ENCODE data around the gene MTF2.
A peak's percentile ranks its signal among the peaks of the same experiment; 100 is the strongest.

The MTF2 gene

GRCh38 chr1:93056214-93056613 is 22.9 kb upstream of the MTF2 start:
- Histone ChIP-seq H3K4me1 (ENCODE audit: control insufficient read depth, insufficient read depth, low read depth, low read length) (no peaks in the 10 kb centered on the region), H3K14ac (ENCODE audit: low read length in 2 of 2) (no peak overlapping the region), H3K9ac (ENCODE audit: low read length) (no peak overlapping the region), H3K79me1 (replicated peaks; ENCODE audit: low read length, poor library complexity, severe bottlenecking) (no peaks in the 10 kb centered on the region), H2BK12ac (ENCODE audit: low read length in 2 of 2) (no peak overlapping the region), H3K4me3 (ENCODE audit: insufficient read depth in 1 of 2, low read depth in 1 of 2, low read length in 2 of 2) (no peak overlapping the region), H2BK5ac (ENCODE audit: low read depth, low read length, poor library complexity, severe bottlenecking) (no peak overlapping the region), H3K4ac (ENCODE audit: low read depth in 1 of 2, low read length in 2 of 2) (no peak overlapping the region), H3K18ac (ENCODE audit: low read depth in 1 of 2, low read length in 2 of 2) (no peak overlapping the region), H2BK120ac (ENCODE audit: low read depth, low read length) (no peak overlapping the region), H2BK15ac (ENCODE audit: low read depth, poor library complexity, severe bottlenecking) (no peak overlapping the region), H3K9me3 (ENCODE audit: control insufficient read depth, low read length) (no peaks in the 10 kb centered on the region), H4K8ac (ENCODE audit: low read length) (no peak overlapping the region), H3K36me3 (ENCODE audit: control insufficient read depth in 1 of 2, insufficient read depth in 2 of 2, low read depth in 1 of 2, low read length in 2 of 2) (no peaks in the 10 kb centered on the region), H4K91ac (ENCODE audit: low read length) (no peak overlapping the region), H3K4me2 (ENCODE audit: low read length, poor library complexity, severe bottlenecking) (no peak overlapping the region), H3K27me3 (ENCODE audit: control insufficient read depth in 1 of 2, insufficient read depth in 1 of 2, low read length in 2 of 2) (peaks cover 3 to 15% of the 10 kb centered on the region in 2 experiments), H3K23ac (ENCODE audit: low read length in 2 of 2) (no peak overlapping the region), H2AFZ (ENCODE audit: low read depth, low read length) (no peak overlapping the region), H2AK5ac (ENCODE audit: low read length, severe bottlenecking) (no peak overlapping the region), H3K27ac (ENCODE audit: low read length, poor library complexity, severe bottlenecking) (no peak overlapping the region)
- 35% methylated on average over 4 of the region's 4 CpGs for WGBS
- DNase-seq: peak; percentile 60

- H2AFZ ChIP-seq (ENCODE audit: low read depth, low read length): no peak overlapping the region
- no peak overlapping the region for H3K23ac ChIP-seq (ENCODE audit: low read length in 2 of 2)
- no peak overlapping the region for H4K91ac ChIP-seq (ENCODE audit: low read length)
- H3K9me3 ChIP-seq (ENCODE audit: control insufficient read depth, low read length): no peaks in the 10 kb centered on the region
- WGBS: 100% methylated on average over 1 of the region's 2 CpGs
- no peaks in the 10 kb centered on the region for H3K36me3 ChIP-seq (ENCODE audit: control insufficient read depth in 1 of 2, insufficient read depth in 2 of 2, low read depth in 1 of 2, low read length in 2 of 2)
- H3K27me3 ChIP-seq (ENCODE audit: control insufficient read depth in 1 of 2, insufficient read depth in 1 of 2, low read length in 2 of 2): peaks cover 3 to 15% of the 10 kb centered on the region in 2 experiments
- H2BK12ac ChIP-seq (ENCODE audit: low read length in 2 of 2): no peak overlapping the region
- H3K14ac ChIP-seq (ENCODE audit: low read length in 2 of 2): no peak overlapping the region
- H3K9ac ChIP-seq (ENCODE audit: low read length): no peak overlapping the region
- H3K79me1 ChIP-seq (replicated peaks; ENCODE audit: low read length, poor library complexity, severe bottlenecking): no peaks in the 10 kb centered on the region
- H3K27ac ChIP-seq (ENCODE audit: low read length, poor library complexity, severe bottlenecking): no peak overlapping the region
- H2AK5ac ChIP-seq (ENCODE audit: low read length, severe bottlenecking): no peak overlapping the region
- no peak for DNase-seq
- no peaks in the 10 kb centered on the region for H3K4me1 ChIP-seq (ENCODE audit: control insufficient read depth, insufficient read depth, low read depth, low read length)
- no peak overlapping the region for H3K18ac ChIP-seq (ENCODE audit: low read depth in 1 of 2, low read length in 2 of 2)
- no peak overlapping the region for H2BK15ac ChIP-seq (ENCODE audit: low read depth, poor library complexity, severe bottlenecking)
- H3K4me2 ChIP-seq (ENCODE audit: low read length, poor library complexity, severe bottlenecking): no peak overlapping the region
- no peak overlapping the region for H4K8ac ChIP-seq (ENCODE audit: low read length)
- H2BK5ac ChIP-seq (ENCODE audit: low read depth, low read length, poor library complexity, severe bottlenecking): no peak overlapping the region
- no peak overlapping the region for H3K4ac ChIP-seq (ENCODE audit: low read depth in 1 of 2, low read length in 2 of 2)
- H3K4me3 ChIP-seq (ENCODE audit: insufficient read depth in 1 of 2, low read depth in 1 of 2, low read length in 2 of 2): no peak overlapping the region
- no peak overlapping the region for H2BK120ac ChIP-seq (ENCODE audit: low read depth, low read length)
Observed at GRCh38 chr1:93056649-93057048, 22.4 kb upstream of the MTF2 start.

DNA sequence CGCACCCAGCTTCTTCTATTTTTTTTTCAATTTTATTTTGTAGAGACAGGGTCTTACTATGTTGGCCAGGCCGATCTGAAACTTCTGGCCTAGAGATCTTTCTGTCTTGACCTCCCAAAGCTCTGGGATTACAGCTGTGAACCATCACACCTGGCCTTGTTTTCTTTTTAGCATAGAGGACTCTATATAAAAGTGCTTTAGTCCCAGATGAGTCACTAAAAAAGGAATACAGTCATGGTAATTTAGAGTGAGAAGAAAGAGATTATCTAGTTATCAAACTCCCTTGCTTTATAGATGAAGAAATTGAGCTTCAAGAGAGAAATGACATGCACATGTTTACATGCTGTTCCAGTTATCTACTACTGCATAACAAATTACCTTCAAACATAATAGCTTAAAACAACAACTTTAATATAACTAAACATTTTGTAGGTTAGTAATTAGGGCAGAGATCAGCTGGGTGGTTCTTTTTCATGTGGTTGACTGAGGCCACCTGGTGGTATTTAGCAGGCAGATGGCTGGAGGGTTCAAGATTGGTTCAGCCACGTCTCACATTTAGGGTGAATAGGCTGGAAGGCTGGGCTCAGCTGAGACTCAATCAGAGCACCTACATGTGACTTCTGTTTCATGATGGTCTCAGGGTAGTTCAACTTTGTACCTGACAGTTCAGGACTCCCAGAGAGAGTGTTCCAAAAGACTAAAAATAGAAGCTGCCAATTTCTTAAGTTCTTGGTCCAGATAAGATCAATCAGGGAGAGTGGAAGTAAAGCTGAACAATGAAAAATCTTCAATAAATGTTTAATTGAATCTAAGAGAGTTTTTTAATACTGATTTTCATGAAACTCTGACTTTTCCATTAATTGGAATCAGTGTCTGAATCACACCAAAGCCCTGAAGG is 16.9 kb upstream of the MTF2 start:
- Histone ChIP-seq H3K23ac (ENCODE audit: low read length in 2 of 2) (no peak overlapping the region), H3K27ac (ENCODE audit: low read length, poor library complexity, severe bottlenecking) (no peak overlapping the region), H2BK120ac (ENCODE audit: low read depth, low read length) (no peak overlapping the region), H3K36me3 (ENCODE audit: control insufficient read depth in 1 of 2, insufficient read depth in 2 of 2, low read depth in 1 of 2, low read length in 2 of 2) (no peaks in the 10 kb centered on the region), H3K79me1 (replicated peaks; ENCODE audit: low read length, poor library complexity, severe bottlenecking) (no peaks in the 10 kb centered on the region), H2BK5ac (ENCODE audit: low read depth, low read length, poor library complexity, severe bottlenecking) (no peak overlapping the region), H3K4me2 (ENCODE audit: low read length, poor library complexity, severe bottlenecking) (no peak overlapping the region), H2AFZ (ENCODE audit: low read depth, low read length) (no peak overlapping the region), H3K4me3 (ENCODE audit: insufficient read depth in 1 of 2, low read depth in 1 of 2, low read length in 2 of 2) (no peak overlapping the region), H4K91ac (ENCODE audit: low read length) (no peak overlapping the region), H2BK15ac (ENCODE audit: low read depth, poor library complexity, severe bottlenecking) (no peak overlapping the region), H3K18ac (ENCODE audit: low read depth in 1 of 2, low read length in 2 of 2) (no peak overlapping the region), H3K9me3 (ENCODE audit: control insufficient read depth, low read length) (no peaks in the 10 kb centered on the region), H3K4me1 (ENCODE audit: control insufficient read depth, insufficient read depth, low read depth, low read length) (no peaks in the 10 kb centered on the region), H2BK12ac (ENCODE audit: low read length in 2 of 2) (no peak overlapping the region), H3K14ac (ENCODE audit: low read length in 2 of 2) (no peak overlapping the region), H3K4ac (ENCODE audit: low read depth in 1 of 2, low read length in 2 of 2) (no peak overlapping the region), H2AK5ac (ENCODE audit: low read length, severe bottlenecking) (no peak overlapping the region), H4K8ac (ENCODE audit: low read length) (no peak overlapping the region), H3K9ac (ENCODE audit: low read length) (no peak overlapping the region), H3K27me3 (ENCODE audit: control insufficient read depth in 1 of 2, insufficient read depth in 1 of 2, low read length in 2 of 2) (peaks cover 4 to 26% of the 10 kb centered on the region in 2 experiments)
- DNase-seq: peak; percentile 39
- WGBS: 22% methylated on average over 2 of the region's 3 CpGs

GRCh38 chr1:93076268-93076667 is 2.8 kb upstream of the MTF2 start:
- DNase-seq: no peak
- Histone ChIP-seq H2AFZ (ENCODE audit: low read depth, low read length) (no peak overlapping the region), H3K23ac (ENCODE audit: low read length in 2 of 2) (no peak overlapping the region), H4K91ac (ENCODE audit: low read length) (no peak overlapping the region), H3K36me3 (ENCODE audit: control insufficient read depth in 1 of 2, insufficient read depth in 2 of 2, low read depth in 1 of 2, low read length in 2 of 2) (no peaks in the 10 kb centered on the region), H3K14ac (ENCODE audit: low read length in 2 of 2) (no peak overlapping the region), H2BK120ac (ENCODE audit: low read depth, low read length) (no peak overlapping the region), H3K18ac (ENCODE audit: low read depth in 1 of 2, low read length in 2 of 2) (no peak overlapping the region), H3K27ac (ENCODE audit: low read length, poor library complexity, severe bottlenecking) (no peak overlapping the region), H2AK5ac (ENCODE audit: low read length, severe bottlenecking) (no peak overlapping the region), H2BK5ac (ENCODE audit: low read depth, low read length, poor library complexity, severe bottlenecking) (no peak overlapping the region), H2BK15ac (ENCODE audit: low read depth, poor library complexity, severe bottlenecking) (no peak overlapping the region), H3K9ac (ENCODE audit: low read length) (no peak overlapping the region), H3K79me1 (replicated peaks; ENCODE audit: low read length, poor library complexity, severe bottlenecking) (no peaks in the 10 kb centered on the region), H3K27me3 (ENCODE audit: control insufficient read depth in 1 of 2, insufficient read depth in 1 of 2, low read length in 2 of 2) (no peaks in the 10 kb centered on the region), H3K9me3 (ENCODE audit: control insufficient read depth, low read length) (no peaks in the 10 kb centered on the region), H3K4me3 (ENCODE audit: insufficient read depth in 1 of 2, low read depth in 1 of 2, low read length in 2 of 2) (no peak overlapping the region), H3K4me2 (ENCODE audit: low read length, poor library complexity, severe bottlenecking) (no peak overlapping the region), H2BK12ac (ENCODE audit: low read length in 2 of 2) (no peak overlapping the region), H3K4ac (ENCODE audit: low read depth in 1 of 2, low read length in 2 of 2) (no peak overlapping the region), H4K8ac (ENCODE audit: low read length) (no peak overlapping the region), H3K4me1 (ENCODE audit: control insufficient read depth, insufficient read depth, low read depth, low read length) (no peaks in the 10 kb centered on the region)
- 83% methylated on average over 3 of the region's 4 CpGs for WGBS

Data from mesenchymal stem cell (in vitro differentiated cells and primary cell).